ENCODE results near the gene KLHL24. TPM values are rescaled to one million over a fixed set of nuclear protein-coding genes. Genes with fewer than 3 reads are reported as not detected.

The KLHL24 gene
- total RNA-seq, 4 donors from 2014 or later = 57.2 to 85.1 (median 66.7) TPM

DNA sequence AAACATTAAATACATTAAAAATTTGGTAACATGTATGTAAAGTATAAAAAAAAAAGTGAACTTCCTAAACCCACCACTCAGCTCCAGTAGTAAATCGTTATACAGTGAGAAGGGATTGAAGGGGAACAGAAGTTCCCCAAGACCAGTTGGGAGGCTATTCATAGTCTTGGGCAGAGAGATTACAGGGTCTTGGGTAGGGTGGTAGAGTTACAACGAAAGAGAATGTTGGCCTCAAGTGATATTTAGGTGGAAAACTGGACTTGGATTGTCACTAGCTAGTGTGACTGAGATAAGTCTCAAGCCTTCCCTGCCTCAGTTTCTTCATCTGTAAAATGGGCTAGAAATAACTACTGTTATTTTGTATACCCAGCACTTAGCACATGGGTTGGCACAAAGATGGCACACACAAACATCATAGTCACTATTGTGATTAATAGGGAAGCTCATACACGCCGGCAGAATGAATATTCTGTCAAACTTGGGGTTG lies 61.7 kb downstream of the KLHL24 start:
- no peaks in the 10 kb centered on the region for H3K9me3 ChIP-seq
- no peak for DNase-seq
- peak overlapping the region; percentile 89 to 92 (median 92) for H3K27ac ChIP-seq
- H3K36me3 ChIP-seq = no peaks in the 10 kb centered on the region
- peak overlapping the region; percentile 84 to 99 (median 98) for H3K4me3 ChIP-seq
- H3K4me1 ChIP-seq = peaks cover 0 to 14% (median 2%) of the 10 kb centered on the region in 4 donors
- no peaks in the 10 kb centered on the region for H3K27me3 ChIP-seq
- TF ChIP-seq POLR2A (IDR thresholded peaks at IDR 0.05) = no peak
- TF ChIP-seq, protein P1, sequence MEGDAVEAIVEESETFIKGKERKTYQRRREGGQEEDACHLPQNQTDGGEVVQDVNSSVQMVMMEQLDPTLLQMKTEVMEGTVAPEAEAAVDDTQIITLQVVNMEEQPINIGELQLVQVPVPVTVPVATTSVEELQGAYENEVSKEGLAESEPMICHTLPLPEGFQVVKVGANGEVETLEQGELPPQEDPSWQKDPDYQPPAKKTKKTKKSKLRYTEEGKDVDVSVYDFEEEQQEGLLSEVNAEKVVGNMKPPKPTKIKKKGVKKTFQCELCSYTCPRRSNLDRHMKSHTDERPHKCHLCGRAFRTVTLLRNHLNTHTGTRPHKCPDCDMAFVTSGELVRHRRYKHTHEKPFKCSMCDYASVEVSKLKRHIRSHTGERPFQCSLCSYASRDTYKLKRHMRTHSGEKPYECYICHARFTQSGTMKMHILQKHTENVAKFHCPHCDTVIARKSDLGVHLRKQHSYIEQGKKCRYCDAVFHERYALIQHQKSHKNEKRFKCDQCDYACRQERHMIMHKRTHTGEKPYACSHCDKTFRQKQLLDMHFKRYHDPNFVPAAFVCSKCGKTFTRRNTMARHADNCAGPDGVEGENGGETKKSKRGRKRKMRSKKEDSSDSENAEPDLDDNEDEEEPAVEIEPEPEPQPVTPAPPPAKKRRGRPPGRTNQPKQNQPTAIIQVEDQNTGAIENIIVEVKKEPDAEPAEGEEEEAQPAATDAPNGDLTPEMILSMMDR (IDR thresholded peaks at IDR 0.05) = peak in 1 of 6 experiments; percentile 26

DNA sequence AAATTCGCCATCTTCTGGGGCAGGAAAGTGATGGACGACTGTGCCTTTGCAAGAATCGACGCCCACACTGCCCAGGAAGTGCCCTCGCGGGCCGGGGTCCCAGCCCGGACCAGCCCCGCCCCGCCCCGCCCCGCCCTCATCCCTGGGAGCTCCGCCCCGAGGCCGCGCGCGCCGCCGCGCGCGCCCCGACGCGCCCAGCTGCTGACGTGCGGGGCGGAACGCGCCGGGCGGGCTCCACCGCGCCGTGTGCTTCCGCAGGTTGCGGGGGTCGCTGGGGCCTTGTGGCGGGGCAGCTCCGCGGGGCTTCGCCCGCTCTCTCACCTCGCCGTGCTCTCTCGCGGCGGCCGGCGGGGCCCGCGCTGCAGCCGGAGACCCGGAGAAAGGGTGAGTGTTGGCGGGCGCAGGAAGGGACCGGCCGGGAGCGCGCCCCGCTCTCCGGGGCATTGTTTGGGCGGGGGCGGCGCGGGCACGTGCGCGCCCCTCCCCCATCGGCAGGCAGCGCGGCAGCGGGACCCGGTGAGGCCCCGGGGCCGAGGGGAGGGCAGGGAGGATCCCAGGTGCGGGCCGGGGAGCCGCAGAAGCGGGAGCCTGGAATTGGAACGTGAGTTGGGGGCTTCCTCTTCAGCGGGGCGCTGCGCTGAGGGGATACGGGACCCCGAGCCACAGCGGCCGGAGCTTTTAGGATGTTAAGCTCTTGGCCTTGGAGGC lies 62.3 kb downstream of the KLHL24 start, which contains the start of gene YEATS2:
TSS of gene YEATS2 (plus strand) at position 188 of the 708 bp plus-strand sequence. CDS start 17,366 bp downstream, outside the sequence.
- Histone ChIP-seq H3K36me3 (no peaks in the 10 kb centered on the region), H3K27ac (peak within 1 kb of the TSS; percentile 89 to 92 (median 92)), H3K9me3 (no peaks in the 10 kb centered on the region), H3K4me3 (peak within 1 kb of the TSS; percentile 84 to 99 (median 98)), H3K4me1 (peaks cover 0 to 14% (median 2%) of the 10 kb centered on the region in 4 donors), H3K27me3 (no peaks in the 10 kb centered on the region)
- TF ChIP-seq, protein P1 (IDR thresholded peaks at IDR 0.05) = no peak
- peak; percentile 45 to 61 for TF ChIP-seq POLR2A (IDR thresholded peaks at IDR 0.05)
- peak; percentile 53 to 80 (median 77) for DNase-seq

DNA sequence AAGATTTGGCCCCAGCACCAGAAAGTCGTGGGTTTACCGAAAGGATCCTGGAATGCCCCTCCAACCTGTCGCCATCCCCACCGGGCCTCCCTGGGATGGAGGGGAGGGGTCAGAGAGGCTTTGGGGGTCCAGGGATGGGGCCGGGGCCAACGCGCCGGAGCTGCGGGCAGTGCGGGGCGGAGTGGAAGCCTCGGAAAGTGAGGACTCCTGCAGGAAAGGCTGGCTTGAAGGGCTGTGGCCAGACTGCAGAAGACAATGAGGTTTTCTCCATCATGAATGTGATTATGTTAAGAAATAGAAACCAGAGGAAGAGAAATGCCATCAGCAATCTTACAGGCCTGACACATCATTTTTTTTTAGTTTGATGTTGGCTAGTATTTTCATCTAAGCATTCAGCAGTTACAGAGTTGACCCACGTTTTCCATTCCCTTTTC lies 62.9 kb downstream of the KLHL24 start:
- peak; percentile 32 to 57 (median 54) for DNase-seq
- H3K27ac ChIP-seq = peak overlapping the region; percentile 89 to 92 (median 92)
- H3K36me3 ChIP-seq = no peaks in the 10 kb centered on the region
- H3K9me3 ChIP-seq = no peaks in the 10 kb centered on the region
- TF ChIP-seq, protein P1 (IDR thresholded peaks at IDR 0.05) = no peak
- no peak for TF ChIP-seq POLR2A (IDR thresholded peaks at IDR 0.05)
- H3K4me1 ChIP-seq = peaks cover 0 to 14% (median 2%) of the 10 kb centered on the region in 4 donors
- H3K4me3 ChIP-seq = peak overlapping the region; percentile 84 to 99 (median 98)
- H3K27me3 ChIP-seq = no peaks in the 10 kb centered on the region

DNA sequence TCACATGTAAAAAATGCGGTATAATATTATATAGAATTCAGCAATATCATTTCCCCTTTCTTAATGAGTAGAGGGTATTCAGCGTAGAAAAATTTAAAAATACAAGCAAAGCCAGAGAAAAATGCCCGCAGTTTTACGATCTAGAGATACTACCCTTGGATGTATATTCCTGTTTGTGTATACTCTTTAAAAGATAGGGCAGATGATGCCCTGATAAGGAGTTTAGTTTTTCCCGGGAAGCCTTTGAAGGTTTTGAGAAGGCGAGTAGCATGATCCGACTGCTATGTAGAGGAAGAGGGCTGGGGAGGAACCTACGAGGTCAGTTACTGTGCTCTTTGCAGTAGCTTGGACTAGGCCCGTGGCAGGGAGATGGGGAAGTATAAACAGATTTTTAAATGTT lies 63.3 kb downstream of the KLHL24 start:
- H3K4me1 ChIP-seq = peaks cover 0 to 14% (median 2%) of the 10 kb centered on the region in 4 donors
- H3K36me3 ChIP-seq = no peaks in the 10 kb centered on the region
- DNase-seq = peak in 2 of 3 donors; percentile 41 to 51
- TF ChIP-seq, protein P1 (IDR thresholded peaks at IDR 0.05) = no peak
- no peak for TF ChIP-seq POLR2A (IDR thresholded peaks at IDR 0.05)
- no peaks in the 10 kb centered on the region for H3K27me3 ChIP-seq
- H3K4me3 ChIP-seq = peak overlapping the region; percentile 84 to 99 (median 98)
- H3K27ac ChIP-seq = peak overlapping the region; percentile 2 to 92 (median 90)
- no peaks in the 10 kb centered on the region for H3K9me3 ChIP-seq

DNA sequence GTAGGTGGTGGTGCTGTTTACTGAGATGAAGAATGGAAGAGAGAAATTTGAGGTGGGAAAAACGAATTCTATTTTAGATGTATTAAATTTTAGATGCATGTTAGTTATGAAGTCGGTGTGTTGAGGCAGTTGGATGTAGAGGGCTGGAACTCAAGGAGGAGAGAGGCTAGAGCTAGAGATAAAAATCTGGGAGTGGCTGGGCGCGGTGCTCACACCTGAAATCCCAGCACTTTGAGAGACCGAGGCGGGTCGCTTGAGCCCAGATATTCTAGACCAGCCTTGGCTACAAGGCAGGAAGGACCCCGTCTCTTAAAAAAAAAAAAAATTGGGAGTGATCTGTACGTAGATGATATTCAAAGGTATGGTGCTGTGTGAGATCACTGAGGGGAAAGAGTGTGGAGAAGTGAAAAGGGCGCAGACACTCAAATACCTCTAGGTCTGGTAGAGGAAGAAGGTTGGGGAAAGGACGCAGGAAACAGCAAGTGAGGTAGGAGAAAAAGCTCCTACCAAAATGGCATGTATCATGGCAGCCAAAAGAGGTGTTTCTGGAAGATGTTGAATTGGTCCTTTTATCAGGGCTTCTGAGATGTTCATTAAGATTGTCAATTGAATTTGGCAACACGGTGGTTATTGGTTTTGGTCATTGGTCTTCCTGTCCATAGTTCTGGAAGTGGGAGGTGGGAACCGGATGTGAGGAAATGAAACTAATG lies 64.0 kb downstream of the KLHL24 start:
- H3K9me3 ChIP-seq = no peaks in the 10 kb centered on the region
- peak overlapping the region in 2 of 4 donors; percentile 84 to 99 for H3K4me3 ChIP-seq
- peak in 1 of 3 donors; percentile 49 for DNase-seq
- TF ChIP-seq, protein P1 (IDR thresholded peaks at IDR 0.05) = no peak
- no peak for TF ChIP-seq POLR2A (IDR thresholded peaks at IDR 0.05)
- peaks cover 0 to 14% (median 2%) of the 10 kb centered on the region in 4 donors for H3K4me1 ChIP-seq
- H3K27me3 ChIP-seq = no peaks in the 10 kb centered on the region
- peak overlapping the region in 1 of 4 donors; percentile 92 for H3K27ac ChIP-seq
- H3K36me3 ChIP-seq = no peaks in the 10 kb centered on the region
